Measurements from ENCODE around the gene IL3RA.
"Not testable (repeated sequence)": the region's sequence is repeated elsewhere in the genome, so short reads cannot be mapped to it uniquely, and the experiment has no call there.

The IL3RA gene

GRCh38 chrX:1358793-1359476, 22.4 kb downstream of the IL3RA start:
- Histone ChIP-seq H3K4me1 (ENCODE audit: control insufficient read depth, insufficient read depth, low read length, poor library complexity, severe bottlenecking) (peaks cover 6% of the 10 kb centered on the region), H3K36me3 (ENCODE audit: control insufficient read depth, insufficient read depth, low read length) (peaks cover 10% of the 10 kb centered on the region), H3K4me3 (ENCODE audit: extremely low read depth, insufficient read depth, low read length, poor library complexity, severe bottlenecking) (no peak overlapping the region), H3K27ac (ENCODE audit: low read depth, low read length, severe bottlenecking) (no peak overlapping the region), H3K9me3 (ENCODE audit: control insufficient read depth, low read length) (peaks cover 5% of the 10 kb centered on the region)
- WGBS, 2 experiments (ENCODE audit: insufficient coverage in 2 of 2): 84 to 90% methylated on average over 3 to 4 of the region's 6 CpGs

DNA sequence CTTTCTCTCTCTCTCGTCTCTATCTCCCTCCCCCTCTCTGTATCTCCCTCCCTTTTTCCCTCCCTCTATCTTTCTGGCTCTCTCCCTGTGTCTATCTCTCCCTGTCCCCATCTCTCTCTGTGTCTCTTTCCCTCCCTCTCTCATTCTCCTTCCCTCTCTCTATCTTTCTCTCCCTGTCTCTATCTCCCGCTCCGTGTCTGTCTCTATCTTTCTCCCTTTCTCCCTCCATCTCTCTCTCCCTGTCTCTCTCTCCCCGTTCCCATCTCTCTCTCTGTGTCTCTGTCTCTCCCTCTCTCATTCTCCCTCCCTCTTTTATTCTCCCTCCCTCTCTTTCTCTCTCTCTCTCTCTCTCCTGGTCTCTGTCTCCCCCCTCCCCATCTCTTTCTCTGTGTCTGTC, 22.9 kb downstream of the IL3RA start:
- Histone ChIP-seq H3K36me3 (ENCODE audit: control insufficient read depth, insufficient read depth, low read length) (peaks cover 10% of the 10 kb centered on the region), H3K4me3 (ENCODE audit: extremely low read depth, insufficient read depth, low read length, poor library complexity, severe bottlenecking) (no peak overlapping the region), H3K27ac (ENCODE audit: low read depth, low read length, severe bottlenecking) (no peak overlapping the region), H3K9me3 (ENCODE audit: control insufficient read depth, low read length) (peaks cover 5% of the 10 kb centered on the region), H3K4me1 (ENCODE audit: control insufficient read depth, insufficient read depth, low read length, poor library complexity, severe bottlenecking) (peaks cover 6% of the 10 kb centered on the region)
- WGBS, 2 experiments (ENCODE audit: insufficient coverage in 2 of 2): 77 to 82% methylated on average over 4 of the region's 4 CpGs

GRCh38 chrX:1360171-1360570, 23.6 kb downstream of the IL3RA start:
- no peak overlapping the region for H3K27ac ChIP-seq (ENCODE audit: low read depth, low read length, severe bottlenecking)
- peaks cover 10% of the 10 kb centered on the region for H3K36me3 ChIP-seq (ENCODE audit: control insufficient read depth, insufficient read depth, low read length)
- H3K4me1 ChIP-seq (ENCODE audit: control insufficient read depth, insufficient read depth, low read length, poor library complexity, severe bottlenecking): peaks cover 6% of the 10 kb centered on the region
- H3K4me3 ChIP-seq (ENCODE audit: extremely low read depth, insufficient read depth, low read length, poor library complexity, severe bottlenecking): no peak overlapping the region
- peaks cover 5% of the 10 kb centered on the region for H3K9me3 ChIP-seq (ENCODE audit: control insufficient read depth, low read length)
- 86 to 97% methylated on average over 2 of the region's 2 CpGs for WGBS, 2 experiments (ENCODE audit: insufficient coverage in 2 of 2)

DNA sequence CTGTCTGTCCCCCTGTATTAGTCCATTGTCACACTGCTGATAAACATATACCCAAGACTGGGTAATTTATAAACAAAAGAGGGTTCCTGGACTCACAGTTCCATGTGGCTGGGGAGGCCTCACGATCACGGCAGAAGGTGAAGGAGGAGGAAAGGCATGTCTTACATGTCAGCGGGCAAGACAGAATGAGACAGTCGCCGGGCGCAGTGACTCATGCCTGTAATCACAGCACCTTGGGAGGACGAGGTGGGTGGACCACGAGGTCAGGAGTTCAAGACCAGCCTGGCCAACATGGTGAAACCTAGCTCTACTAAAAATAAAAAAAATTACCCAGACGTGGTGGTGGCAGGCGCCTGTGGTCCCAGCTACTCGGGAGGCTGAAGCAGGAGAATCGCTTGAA, 24.7 kb downstream of the IL3RA start:
- Histone ChIP-seq H3K9me3 (ENCODE audit: control insufficient read depth, low read length) (peaks cover 5% of the 10 kb centered on the region), H3K4me1 (ENCODE audit: control insufficient read depth, insufficient read depth, low read length, poor library complexity, severe bottlenecking) (no peaks in the 10 kb centered on the region), H3K36me3 (ENCODE audit: control insufficient read depth, insufficient read depth, low read length) (peaks cover 10% of the 10 kb centered on the region), H3K27ac (ENCODE audit: low read depth, low read length, severe bottlenecking) (no peak overlapping the region), H3K4me3 (ENCODE audit: extremely low read depth, insufficient read depth, low read length, poor library complexity, severe bottlenecking) (no peak overlapping the region)
- WGBS, 2 experiments (ENCODE audit: insufficient coverage in 2 of 2): 86 to 93% methylated on average over 10 to 11 of the region's 12 CpGs

- H3K4me3 ChIP-seq (ENCODE audit: extremely low read depth, insufficient read depth, low read length, poor library complexity, severe bottlenecking): no peak overlapping the region
- peaks cover 10% of the 10 kb centered on the region for H3K36me3 ChIP-seq (ENCODE audit: control insufficient read depth, insufficient read depth, low read length)
- WGBS, 2 experiments (ENCODE audit: insufficient coverage in 2 of 2): 92 to 100% methylated on average over 2 of the region's 2 CpGs
- H3K27ac ChIP-seq (ENCODE audit: low read depth, low read length, severe bottlenecking): no peak overlapping the region
- H3K4me1 ChIP-seq (ENCODE audit: control insufficient read depth, insufficient read depth, low read length, poor library complexity, severe bottlenecking): no peaks in the 10 kb centered on the region
- H3K9me3 ChIP-seq (ENCODE audit: control insufficient read depth, low read length): peaks cover 5% of the 10 kb centered on the region
These were observed 25.3 kb downstream of the IL3RA start for GRCh38 chrX:1361910-1362309.

DNA sequence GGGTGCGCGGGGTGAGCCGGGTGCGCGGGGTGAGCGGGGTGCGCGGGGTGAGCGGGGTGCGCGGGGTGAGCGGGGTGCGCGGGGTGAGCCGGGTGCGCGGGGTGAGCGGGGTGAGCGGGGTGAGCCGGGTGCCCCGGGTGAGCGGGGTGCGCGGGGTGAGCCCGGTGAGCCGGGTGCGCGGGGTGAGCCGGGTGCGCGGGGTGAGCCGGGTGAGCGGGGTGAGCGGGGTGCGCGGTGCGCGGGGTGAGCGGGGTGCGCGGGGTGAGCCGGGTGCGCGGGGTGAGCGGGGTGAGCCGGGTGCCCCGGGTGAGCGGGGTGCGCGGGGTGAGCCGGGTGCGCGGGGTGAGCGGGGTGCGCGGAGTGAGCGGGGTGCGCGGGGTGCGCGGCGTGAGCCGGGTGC, 29.8 kb downstream of the IL3RA start:
- not testable (repeated sequence) for H3K27ac ChIP-seq (ENCODE audit: low read depth, low read length, severe bottlenecking); H3K4me3 ChIP-seq (ENCODE audit: extremely low read depth, insufficient read depth, low read length, poor library complexity, severe bottlenecking); H3K36me3 ChIP-seq (ENCODE audit: control insufficient read depth, insufficient read depth, low read length); H3K9me3 ChIP-seq (ENCODE audit: control insufficient read depth, low read length); H3K4me1 ChIP-seq (ENCODE audit: control insufficient read depth, insufficient read depth, low read length, poor library complexity, severe bottlenecking)
- no CpG with 5 or more reads among the region's 63 CpGs for WGBS, 2 experiments (ENCODE audit: insufficient coverage in 2 of 2)

GRCh38 chrX:1368385-1368698, 31.8 kb downstream of the IL3RA start:
- Histone ChIP-seq H3K27ac (ENCODE audit: low read depth, low read length, severe bottlenecking) (no peak overlapping the region), H3K4me1 (ENCODE audit: control insufficient read depth, insufficient read depth, low read length, poor library complexity, severe bottlenecking) (no peaks in the 10 kb centered on the region), H3K36me3 (ENCODE audit: control insufficient read depth, insufficient read depth, low read length) (no peaks in the 10 kb centered on the region), H3K9me3 (ENCODE audit: control insufficient read depth, low read length) (no peaks in the 10 kb centered on the region), H3K4me3 (ENCODE audit: extremely low read depth, insufficient read depth, low read length, poor library complexity, severe bottlenecking) (no peak overlapping the region)
- 78 to 95% methylated on average over 3 of the region's 4 CpGs for WGBS, 2 experiments (ENCODE audit: insufficient coverage in 2 of 2)

DNA sequence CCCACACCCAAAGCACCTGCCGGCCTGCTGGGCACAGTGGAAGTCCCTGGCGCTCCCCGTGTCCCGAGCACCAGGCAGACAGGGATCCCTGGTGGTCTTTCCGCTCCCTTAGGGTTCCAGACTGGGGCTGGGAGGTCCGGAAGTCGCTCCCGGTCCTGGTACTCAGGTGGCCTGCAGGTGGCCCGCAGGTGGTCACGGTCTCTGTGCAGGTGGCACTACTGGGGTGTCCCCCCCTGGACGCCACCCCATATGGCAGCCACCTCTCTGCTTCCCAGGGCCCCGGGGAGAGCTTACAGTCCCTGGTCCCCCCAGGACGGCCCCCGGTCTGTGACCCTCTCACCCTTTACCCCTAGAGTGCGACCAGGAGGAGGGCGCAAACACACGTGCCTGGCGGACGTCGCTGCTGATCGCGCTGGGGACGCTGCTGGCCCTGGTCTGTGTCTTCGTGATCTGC, 41.7 kb downstream of the IL3RA start:
- H3K9me3 ChIP-seq (ENCODE audit: control insufficient read depth, low read length): no peaks in the 10 kb centered on the region
- H3K4me1 ChIP-seq (ENCODE audit: control insufficient read depth, insufficient read depth, low read length, poor library complexity, severe bottlenecking): no peaks in the 10 kb centered on the region
- no peak overlapping the region for H3K4me3 ChIP-seq (ENCODE audit: extremely low read depth, insufficient read depth, low read length, poor library complexity, severe bottlenecking)
- WGBS, 2 experiments (ENCODE audit: insufficient coverage in 2 of 2): 95 to 97% methylated on average over 23 of the region's 24 CpGs
- no peak overlapping the region for H3K27ac ChIP-seq (ENCODE audit: low read depth, low read length, severe bottlenecking)
- H3K36me3 ChIP-seq (ENCODE audit: control insufficient read depth, insufficient read depth, low read length): peaks cover 4% of the 10 kb centered on the region

GRCh38 chrX:1380672-1381233, 44.2 kb downstream of the IL3RA start:
- WGBS, 2 experiments (ENCODE audit: insufficient coverage in 2 of 2): 78 to 82% methylated on average over 20 of the region's 20 CpGs
- Histone ChIP-seq H3K27ac (ENCODE audit: low read depth, low read length, severe bottlenecking) (no peak overlapping the region), H3K9me3 (ENCODE audit: control insufficient read depth, low read length) (no peaks in the 10 kb centered on the region), H3K4me1 (ENCODE audit: control insufficient read depth, insufficient read depth, low read length, poor library complexity, severe bottlenecking) (peaks cover 2% of the 10 kb centered on the region), H3K36me3 (ENCODE audit: control insufficient read depth, insufficient read depth, low read length) (peaks cover 27% of the 10 kb centered on the region), H3K4me3 (ENCODE audit: extremely low read depth, insufficient read depth, low read length, poor library complexity, severe bottlenecking) (no peak overlapping the region)

- peaks cover 67% of the 10 kb centered on the region for H3K36me3 ChIP-seq (ENCODE audit: control insufficient read depth, insufficient read depth, low read length)
- 94 to 99% methylated on average over 14 to 15 of the region's 18 CpGs for WGBS, 2 experiments (ENCODE audit: insufficient coverage in 2 of 2)
These were observed 48.2 kb downstream of the IL3RA start for GRCh38 chrX:1384658-1385252.

More at GRCh38 chrX:1384658-1385252, 48.2 kb downstream of the IL3RA start:
- H3K4me3 ChIP-seq (ENCODE audit: extremely low read depth, insufficient read depth, low read length, poor library complexity, severe bottlenecking): no peak overlapping the region
- peaks cover 12% of the 10 kb centered on the region for H3K4me1 ChIP-seq (ENCODE audit: control insufficient read depth, insufficient read depth, low read length, poor library complexity, severe bottlenecking)
- H3K9me3 ChIP-seq (ENCODE audit: control insufficient read depth, low read length): no peaks in the 10 kb centered on the region
- H3K27ac ChIP-seq (ENCODE audit: low read depth, low read length, severe bottlenecking): no peak overlapping the region

Measured in mesodermal cell (in vitro differentiated cells).